ENCODE results near the gene BTBD2.

DNA sequence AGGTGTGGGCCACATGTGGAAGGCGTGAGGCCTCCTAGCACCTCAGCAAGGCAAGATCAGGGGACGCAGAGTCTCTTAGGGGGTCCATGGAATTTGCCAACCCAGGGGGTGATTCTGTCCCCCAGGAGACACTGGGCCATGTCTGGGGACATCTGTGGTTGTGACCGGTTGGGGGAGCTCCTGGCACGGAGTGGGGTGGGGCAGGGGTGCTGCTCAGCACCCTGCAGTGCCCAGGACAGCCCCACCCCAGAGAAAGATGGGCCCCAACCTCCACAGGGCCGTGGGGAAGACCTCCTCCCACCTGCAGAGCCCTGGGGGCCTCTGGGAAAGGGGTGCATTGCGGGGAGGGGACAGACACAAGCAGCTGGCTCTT lies 31.5 kb upstream of the BTBD2 start:
- TF ChIP-seq, protein P1, sequence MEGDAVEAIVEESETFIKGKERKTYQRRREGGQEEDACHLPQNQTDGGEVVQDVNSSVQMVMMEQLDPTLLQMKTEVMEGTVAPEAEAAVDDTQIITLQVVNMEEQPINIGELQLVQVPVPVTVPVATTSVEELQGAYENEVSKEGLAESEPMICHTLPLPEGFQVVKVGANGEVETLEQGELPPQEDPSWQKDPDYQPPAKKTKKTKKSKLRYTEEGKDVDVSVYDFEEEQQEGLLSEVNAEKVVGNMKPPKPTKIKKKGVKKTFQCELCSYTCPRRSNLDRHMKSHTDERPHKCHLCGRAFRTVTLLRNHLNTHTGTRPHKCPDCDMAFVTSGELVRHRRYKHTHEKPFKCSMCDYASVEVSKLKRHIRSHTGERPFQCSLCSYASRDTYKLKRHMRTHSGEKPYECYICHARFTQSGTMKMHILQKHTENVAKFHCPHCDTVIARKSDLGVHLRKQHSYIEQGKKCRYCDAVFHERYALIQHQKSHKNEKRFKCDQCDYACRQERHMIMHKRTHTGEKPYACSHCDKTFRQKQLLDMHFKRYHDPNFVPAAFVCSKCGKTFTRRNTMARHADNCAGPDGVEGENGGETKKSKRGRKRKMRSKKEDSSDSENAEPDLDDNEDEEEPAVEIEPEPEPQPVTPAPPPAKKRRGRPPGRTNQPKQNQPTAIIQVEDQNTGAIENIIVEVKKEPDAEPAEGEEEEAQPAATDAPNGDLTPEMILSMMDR (IDR thresholded peaks at IDR 0.05) = no peak
- no peak for TF ChIP-seq POLR2A (IDR thresholded peaks at IDR 0.05)
- no peak for TF ChIP-seq EP300 (IDR thresholded peaks at IDR 0.05)
- TF ChIP-seq POLR2AphosphoS5 (IDR thresholded peaks at IDR 0.05) = no peak

Measured in sigmoid colon (tissue), 4 donors.